NCI-H2171 treated with DMSO at 0.1 percent for 48 hours (cell line): ENCODE data around the gene ETNPPL.

Source experiments
- DNase-seq: peaks from one replicate; lab custom pipeline; 2025; lab: John Stamatoyannopoulos, UW

The ETNPPL gene

GRCh38 chr4:108762559-108763225 is at the start of gene ETNPPL:
Gene ETNPPL (minus strand): TSS chr4:108763053. CDS start chr4:108762898, 155 bp downstream.
- no peak for DNase-seq

- DNase-seq, result no peak
These were observed 48.6 kb upstream of the ETNPPL start for GRCh38 chr4:108811486-108811885.

GRCh38 chr4:108810087-108810486 is 47.2 kb upstream of the ETNPPL start:
- DNase-seq, result no peak

- DNase-seq, result no peak
These were observed 41.9 kb upstream of the ETNPPL start for GRCh38 chr4:108804648-108805273.

- no peak for DNase-seq
These were observed 36.5 kb upstream of the ETNPPL start for GRCh38 chr4:108799306-108799705.

- DNase-seq, result no peak
These were observed 33.3 kb upstream of the ETNPPL start for GRCh38 chr4:108796173-108796572.

- no peak for DNase-seq
These were observed 32.9 kb upstream of the ETNPPL start for GRCh38 chr4:108795733-108796132.

GRCh38 chr4:108794136-108794535 is 31.3 kb upstream of the ETNPPL start:
- no peak for DNase-seq

GRCh38 chr4:108793415-108793814 is 30.6 kb upstream of the ETNPPL start:
- no peak for DNase-seq

- no peak for DNase-seq
These were observed 25.9 kb upstream of the ETNPPL start for GRCh38 chr4:108788731-108789130.

GRCh38 chr4:108787724-108788123 is 24.9 kb upstream of the ETNPPL start:
- no peak for DNase-seq

- DNase-seq, result no peak
These were observed 24.3 kb upstream of the ETNPPL start for GRCh38 chr4:108787106-108787505.

GRCh38 chr4:108786351-108786750 is 23.5 kb upstream of the ETNPPL start:
- DNase-seq, result no peak

- no peak for DNase-seq
These were observed 21.0 kb upstream of the ETNPPL start for GRCh38 chr4:108783665-108784463.

- no peak for DNase-seq
These were observed 17.1 kb upstream of the ETNPPL start for GRCh38 chr4:108779958-108780357.

- DNase-seq, result no peak
These were observed 14.5 kb upstream of the ETNPPL start for GRCh38 chr4:108777388-108777787.

- no peak for DNase-seq
These were observed 13.1 kb upstream of the ETNPPL start for GRCh38 chr4:108775921-108776320.

- DNase-seq, result no peak
These were observed 12.1 kb upstream of the ETNPPL start for GRCh38 chr4:108774809-108775530.

GRCh38 chr4:108772402-108772801 is 9.5 kb upstream of the ETNPPL start:
- DNase-seq, result no peak

- DNase-seq, result no peak
These were observed 3.2 kb upstream of the ETNPPL start for GRCh38 chr4:108766058-108766457.

GRCh38 chr4:108763986-108764385 is 1.1 kb upstream of the ETNPPL start:
- no peak for DNase-seq

GRCh38 chr4:108763226-108763593 is 357 bp upstream of the ETNPPL start:
- no peak for DNase-seq
